Measurements from ENCODE around the gene C10orf67.

C10orf67 gene

GRCh38 chr10:23157239-23157681, 187.3 kb downstream of the C10orf67 start:
- no peak for DNase-seq

- DNase-seq = no peak
Measured at GRCh38 chr10:23156447-23157150, 188.0 kb downstream of the C10orf67 start.

- no peak for DNase-seq
Measured at GRCh38 chr10:23155169-23155568, 189.4 kb downstream of the C10orf67 start.

All from stimulated activated CD4-positive, alpha-beta T cell treated with anti-CD3 and anti-CD28 coated beads, Interleukin-4, amount 100 ng/mL, for 24 hours (primary cell).